SU-DHL-6 (cell line): ENCODE data around the gene EXTL2.

Experiments
- H2AFZ ChIP-seq: fragments of 200-600 bp; sonication (generic); 2 replicates; pipeline ENCODE4 v1.6.1; 2014; ENCODE audit warnings: low read depth, mild to moderate bottlenecking, moderate library complexity, mixed read lengths, antibody characterized with exemption, low read length; ENCODE audit not compliant: severe bottlenecking
- H3F3A ChIP-seq: fragments of 200-600 bp; shearing (Covaris generic); 2 replicates; pipeline ENCODE4 v1.6.0; 2016; ENCODE audit warnings: antibody characterized with exemption, mild to moderate bottlenecking; ENCODE audit not compliant: insufficient read depth
- H3K27ac ChIP-seq: fragments of 200-600 bp; sonication (generic); 2 replicates; pipeline ENCODE4 v1.5.1; 2016; ENCODE audit warnings: low read depth, mild to moderate bottlenecking, low read length, moderate library complexity, mixed read lengths
- H3K27me3 ChIP-seq: fragments of 200-600 bp; sonication (generic), shearing (Covaris generic); 2 replicates; pipeline ENCODE4 v1.6.0; 2014; ENCODE audit warnings: mild to moderate bottlenecking, low read length
- H3K36me3 ChIP-seq: fragments of 200-600 bp; sonication (generic); 2 replicates; pipeline ENCODE4 v1.6.1; 2014; ENCODE audit warnings: mild to moderate bottlenecking, low read length, mixed read lengths
- H3K4me2 ChIP-seq: fragments of 300-600, 200-600 bp; shearing (Covaris generic), sonication (generic); 2 replicates; pipeline ENCODE4 v1.6.0; 2014; ENCODE audit warnings: low read length, low read depth, mild to moderate bottlenecking; ENCODE audit not compliant: poor library complexity, severe bottlenecking
- H3K4me3 ChIP-seq: fragments of 200-600 bp; sonication (generic); 2 replicates; pipeline ENCODE4 v1.5.1; 2014; ENCODE audit warnings: antibody characterized with exemption, low read length, mild to moderate bottlenecking, mixed read lengths; ENCODE audit not compliant: insufficient read depth, poor library complexity, severe bottlenecking
- H3K79me2 ChIP-seq: fragments of 200-600 bp; sonication (generic); 2 replicates; pipeline ENCODE4 v1.6.1; 2014; ENCODE audit warnings: mild to moderate bottlenecking, low read length, moderate library complexity; ENCODE audit not compliant: insufficient read depth
- H3K9ac ChIP-seq: fragments of 200-600 bp; sonication (generic); 2 replicates; pipeline ENCODE4 v1.7.0; 2014; ENCODE audit warnings: mild to moderate bottlenecking, low read length
- H3K9me2 ChIP-seq: fragments of 200-600 bp; sonication (generic); replicated peaks from 2 replicates; pipeline ENCODE4 v1.6.1; 2014; ENCODE audit warnings: low read length; ENCODE audit not compliant: insufficient read depth
- H3K9me3 ChIP-seq: fragments of 200-600 bp; sonication (generic); 2 replicates; pipeline ENCODE4 v1.6.1; 2014; ENCODE audit warnings: low read length, mixed read lengths; ENCODE audit not compliant: insufficient read depth
- H4K20me1 ChIP-seq: fragments of 200-600 bp; sonication (generic); 2 replicates; pipeline ENCODE4 v1.6.1; 2014; ENCODE audit warnings: low read depth, mild to moderate bottlenecking, antibody characterized with exemption, low read length, moderate library complexity, mixed read lengths
- CTCF ChIP-seq: fragments of 200-600 bp; sonication (generic); IDR thresholded peaks from one replicate; pipeline ENCODE4 v1.5.1; 2017; ENCODE audit warnings: antibody characterized with exemption, mild to moderate bottlenecking, low read length, moderate library complexity; ENCODE audit not compliant: insufficient read depth, poor library complexity, severe bottlenecking
- EZH2phosphoT487 ChIP-seq: fragments of 200-600 bp; sonication (generic), shearing (Covaris generic); conservative IDR thresholded peaks from 2 replicates; pipeline ENCODE4 v1.6.1; 2018; ENCODE audit warnings: mild to moderate bottlenecking, antibody characterized with exemption, low read length, moderate library complexity, mixed read lengths

Gene EXTL2

GRCh38 chr1:100866041-100866900, 28.4 kb downstream of the EXTL2 start:
- Histone ChIP-seq H3K4me2 (no peak overlapping the region), H3K9me3 (no peaks in the 10 kb centered on the region), H3K9ac (no peak overlapping the region), H3F3A (no peaks in the 10 kb centered on the region), H3K27ac (no peak overlapping the region), H3K4me3 (no peak overlapping the region), H3K36me3 (no peaks in the 10 kb centered on the region), H2AFZ (no peak overlapping the region), H4K20me1 (no peaks in the 10 kb centered on the region), H3K79me2 (no peaks in the 10 kb centered on the region), H3K9me2 (no peaks in the 10 kb centered on the region), H3K27me3 (no peaks in the 10 kb centered on the region)
- TF ChIP-seq EZH2phosphoT487 (no peak), CTCF (peak; percentile 46)

- Histone ChIP-seq H3K36me3 (no peaks in the 10 kb centered on the region), H3K79me2 (no peaks in the 10 kb centered on the region), H3K9me2 (no peaks in the 10 kb centered on the region), H3K9ac (no peak overlapping the region), H3K9me3 (no peaks in the 10 kb centered on the region), H4K20me1 (no peaks in the 10 kb centered on the region), H2AFZ (no peak overlapping the region), H3K27ac (no peak overlapping the region), H3K4me3 (no peak overlapping the region), H3K27me3 (no peaks in the 10 kb centered on the region), H3K4me2 (no peak overlapping the region), H3F3A (no peaks in the 10 kb centered on the region)
- TF ChIP-seq EZH2phosphoT487 (no peak), CTCF (no peak)
Observed at GRCh38 chr1:100862591-100862990, 32.1 kb downstream of the EXTL2 start.

DNA sequence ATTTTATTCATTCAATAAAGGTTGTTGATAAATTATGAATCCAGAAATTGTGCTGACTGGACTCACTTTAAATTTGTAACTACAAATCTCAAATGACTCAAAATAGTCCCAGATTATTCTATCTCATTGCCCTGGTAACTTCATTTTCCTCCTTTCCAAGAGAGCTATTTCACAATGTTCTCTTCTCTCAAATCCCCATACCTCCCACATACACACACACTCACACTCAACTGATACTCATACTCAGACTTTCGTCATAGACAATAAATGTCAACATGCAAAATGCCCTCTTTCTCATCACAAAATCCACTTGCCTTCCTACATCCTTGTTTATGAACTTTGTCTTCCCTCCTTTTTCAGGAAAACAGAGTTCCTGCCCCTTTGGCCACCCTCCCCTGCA, 33.3 kb downstream of the EXTL2 start:
- no peaks in the 10 kb centered on the region for H4K20me1 ChIP-seq
- H3K4me3 ChIP-seq = no peak overlapping the region
- H3K9me2 ChIP-seq = no peaks in the 10 kb centered on the region
- no peak overlapping the region for H2AFZ ChIP-seq
- H3K27me3 ChIP-seq = no peaks in the 10 kb centered on the region
- no peak overlapping the region for H3K27ac ChIP-seq
- TF ChIP-seq CTCF = no peak
- no peak for TF ChIP-seq EZH2phosphoT487
- no peaks in the 10 kb centered on the region for H3K9me3 ChIP-seq
- no peaks in the 10 kb centered on the region for H3K79me2 ChIP-seq
- no peaks in the 10 kb centered on the region for H3K36me3 ChIP-seq
- no peak overlapping the region for H3K4me2 ChIP-seq
- H3F3A ChIP-seq = no peaks in the 10 kb centered on the region
- no peak overlapping the region for H3K9ac ChIP-seq
